Breast epithelium (tissue), 3 donors: ENCODE data around the gene HSPB8.

Experiments used
- POLR2A ChIP-seq: fragments of 450-650 bp; IDR thresholded peaks from one replicate; pipeline ENCODE4 v1.6.1; 2016; ENCODE audit warnings: antibody characterized with exemption, mild to moderate bottlenecking, moderate library complexity
- POLR2AphosphoS5 ChIP-seq, 3 donors: sonication (generic); formaldehyde crosslinking; IDR thresholded peaks; one replicate each; pipeline ENCODE4 v1.6.1; 2017; ENCODE audit warnings: antibody characterized with exemption in 3 of 3
- TF ChIP-seq, protein P1 (sequence below), 3 donors: fragments of 450-650 bp; IDR thresholded peaks; one replicate each; pipeline ENCODE4 v1.5.1; 2016 to 2017; ENCODE audit warnings: antibody characterized with exemption in 3 of 3, mild to moderate bottlenecking in 3 of 3, moderate library complexity in 3 of 3

DNA sequence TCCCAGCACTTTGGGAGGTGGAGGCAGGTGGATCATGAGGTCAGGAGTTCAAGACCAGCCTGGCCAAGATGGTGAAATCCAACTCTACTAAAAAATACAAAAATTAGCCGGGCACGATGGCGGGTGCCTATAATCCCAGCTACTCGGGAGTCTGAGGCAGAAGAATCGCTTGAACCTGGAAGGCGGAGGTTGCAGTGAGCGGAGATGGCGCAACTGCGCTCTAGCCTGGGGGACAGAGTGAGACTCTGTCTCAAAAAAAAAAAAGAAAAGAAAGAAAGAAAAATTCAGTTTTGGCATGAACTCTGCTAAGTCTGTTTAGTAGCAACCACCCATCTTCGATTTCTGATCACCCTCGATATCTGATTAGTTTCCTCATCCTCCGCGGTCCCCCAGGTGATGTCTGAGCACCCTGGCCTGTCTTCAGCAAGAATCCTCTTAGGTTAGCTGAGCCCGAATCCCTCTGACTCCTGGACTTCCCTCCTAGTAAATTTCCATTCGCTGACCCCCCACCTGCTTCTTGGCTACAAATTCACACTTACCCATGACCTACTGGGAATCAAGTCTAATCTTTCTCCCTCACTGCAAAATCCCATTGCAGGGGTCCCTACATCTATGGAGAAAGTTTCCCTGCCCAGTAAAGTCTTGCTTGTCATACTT lies 879 bp upstream of the HSPB8 start:
- TF ChIP-seq POLR2AphosphoS5 (IDR thresholded peaks at IDR 0.05) (no peak), POLR2A (no peak)
- TF ChIP-seq, protein P1, sequence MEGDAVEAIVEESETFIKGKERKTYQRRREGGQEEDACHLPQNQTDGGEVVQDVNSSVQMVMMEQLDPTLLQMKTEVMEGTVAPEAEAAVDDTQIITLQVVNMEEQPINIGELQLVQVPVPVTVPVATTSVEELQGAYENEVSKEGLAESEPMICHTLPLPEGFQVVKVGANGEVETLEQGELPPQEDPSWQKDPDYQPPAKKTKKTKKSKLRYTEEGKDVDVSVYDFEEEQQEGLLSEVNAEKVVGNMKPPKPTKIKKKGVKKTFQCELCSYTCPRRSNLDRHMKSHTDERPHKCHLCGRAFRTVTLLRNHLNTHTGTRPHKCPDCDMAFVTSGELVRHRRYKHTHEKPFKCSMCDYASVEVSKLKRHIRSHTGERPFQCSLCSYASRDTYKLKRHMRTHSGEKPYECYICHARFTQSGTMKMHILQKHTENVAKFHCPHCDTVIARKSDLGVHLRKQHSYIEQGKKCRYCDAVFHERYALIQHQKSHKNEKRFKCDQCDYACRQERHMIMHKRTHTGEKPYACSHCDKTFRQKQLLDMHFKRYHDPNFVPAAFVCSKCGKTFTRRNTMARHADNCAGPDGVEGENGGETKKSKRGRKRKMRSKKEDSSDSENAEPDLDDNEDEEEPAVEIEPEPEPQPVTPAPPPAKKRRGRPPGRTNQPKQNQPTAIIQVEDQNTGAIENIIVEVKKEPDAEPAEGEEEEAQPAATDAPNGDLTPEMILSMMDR (IDR thresholded peaks at IDR 0.05) = no peak
